ENCODE measurements around the gene TIPIN.
"Not testable (repeated sequence)": the region's sequence is repeated elsewhere in the genome, so short reads cannot be mapped to it uniquely, and the experiment has no call there.

Gene TIPIN

DNA sequence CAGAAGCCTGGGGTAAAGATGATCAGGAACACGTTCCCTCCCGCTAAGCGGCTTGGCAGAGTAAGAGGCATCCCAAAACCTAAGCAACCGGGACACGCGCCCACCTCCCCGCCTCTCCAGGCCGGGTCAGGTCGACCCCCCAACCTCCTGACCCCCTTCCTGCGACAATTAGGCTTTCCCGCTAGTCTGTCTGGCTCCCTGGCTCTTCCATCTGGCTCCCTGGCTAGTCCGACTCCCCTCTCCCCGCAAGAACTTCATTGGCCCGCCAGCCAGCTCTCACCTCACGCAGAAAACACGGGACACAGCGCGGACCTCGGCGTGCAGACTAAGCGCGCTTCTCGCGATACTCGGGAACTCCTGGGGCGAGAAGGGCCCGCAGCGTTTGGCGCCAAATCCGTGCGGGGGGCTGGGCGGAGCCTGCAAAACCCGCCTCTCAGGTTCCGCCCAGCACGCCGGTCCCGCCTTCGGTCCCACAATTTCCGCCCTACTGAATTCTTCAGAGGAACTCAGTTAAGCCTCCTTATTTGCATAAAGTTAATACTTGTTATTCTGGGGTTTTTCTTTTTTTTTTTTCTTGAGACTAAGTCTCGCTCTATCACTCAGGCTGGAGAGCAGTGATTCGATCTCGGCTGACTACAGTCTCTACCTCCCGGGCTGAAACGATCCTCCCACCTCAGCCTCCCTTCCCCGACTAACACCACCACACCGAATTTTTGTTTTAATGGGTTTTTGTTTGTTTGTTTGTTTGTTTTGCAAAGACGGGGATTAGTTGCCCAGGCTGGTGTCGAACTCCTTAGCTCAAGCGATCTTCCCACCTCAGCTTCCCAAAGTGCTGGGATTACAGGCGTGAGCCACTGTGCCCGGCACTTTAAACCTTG is at the start of gene TIPIN:
Gene TIPIN (minus strand): TSS at position 327 of the 878 bp plus-strand sequence. CDS start 3,738 bp downstream, outside the sequence.
- in situ Hi-C loops (cut with MboI; ENCODE audit: low sequenced_read_pairs) = loop anchor here (10.0 kb wide), 1 partner anchor 138 kb away; the partner anchor contains the start of gene SNAPC5

- in situ Hi-C loops (cut with MboI; ENCODE audit: low sequenced_read_pairs) = no loop called here
Observed at GRCh38 chr15:66405615-66406014, 49.1 kb upstream of the TIPIN start.

GRCh38 chr15:66405007-66405406 is 48.5 kb upstream of the TIPIN start:
- in situ Hi-C loops (cut with MboI; ENCODE audit: low sequenced_read_pairs) = no loop called here

DNA sequence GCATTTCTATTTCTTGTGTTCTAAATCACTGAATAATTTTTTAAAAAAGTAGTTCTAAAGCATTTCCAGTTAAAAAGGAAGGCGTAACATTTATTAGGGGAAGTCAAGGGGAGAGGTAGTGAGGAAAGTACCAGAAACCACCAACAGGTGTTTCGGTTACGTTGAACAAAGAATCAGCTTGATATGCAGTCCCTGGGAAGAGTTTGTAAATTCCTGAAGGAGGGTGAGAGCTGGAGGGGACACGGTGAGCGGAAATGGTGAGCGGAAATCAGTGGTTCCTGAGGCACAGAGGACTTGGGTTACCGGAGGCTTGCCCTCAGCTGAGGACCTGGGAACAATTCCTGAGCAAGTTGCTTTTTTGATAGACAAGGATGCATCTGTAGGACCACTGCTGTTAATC is 48.0 kb upstream of the TIPIN start:
- in situ Hi-C loops (cut with MboI; ENCODE audit: low sequenced_read_pairs) = no loop called here

GRCh38 chr15:66404122-66404521 is 47.6 kb upstream of the TIPIN start:
- in situ Hi-C loops (cut with MboI; ENCODE audit: low sequenced_read_pairs) = no loop called here

- in situ Hi-C loops (cut with MboI; ENCODE audit: low sequenced_read_pairs) = no loop called here
Observed at GRCh38 chr15:66403323-66403722, 46.8 kb upstream of the TIPIN start.

DNA sequence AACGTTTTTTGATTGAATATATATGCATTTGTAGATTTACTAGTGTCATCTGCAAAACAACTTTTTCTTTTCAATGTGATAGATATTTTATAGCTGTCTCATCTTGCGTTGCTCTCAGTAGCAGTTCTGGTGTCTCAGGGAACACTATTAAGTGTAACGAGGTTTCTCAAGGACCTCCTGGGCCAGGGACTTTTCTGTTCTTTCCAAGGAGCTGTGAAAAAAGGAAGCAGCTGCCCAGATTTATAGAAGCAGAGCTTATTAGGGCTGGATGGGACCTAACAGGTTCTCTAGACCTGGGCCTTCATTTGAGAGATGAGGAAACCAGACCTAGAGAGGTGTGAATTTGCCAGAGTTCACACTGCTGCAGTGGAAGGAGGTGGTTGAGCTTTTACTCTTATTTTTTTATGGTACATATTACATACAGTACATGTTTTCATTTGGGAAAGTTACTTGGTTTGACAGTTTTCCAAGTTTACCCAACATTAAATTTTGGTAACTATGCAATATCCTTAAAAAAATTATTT is 46.3 kb upstream of the TIPIN start:
- in situ Hi-C loops (cut with MboI; ENCODE audit: low sequenced_read_pairs) = no loop called here

- in situ Hi-C loops (cut with MboI; ENCODE audit: low sequenced_read_pairs) = no loop called here
Observed at GRCh38 chr15:66401130-66402021, 44.9 kb upstream of the TIPIN start.

DNA sequence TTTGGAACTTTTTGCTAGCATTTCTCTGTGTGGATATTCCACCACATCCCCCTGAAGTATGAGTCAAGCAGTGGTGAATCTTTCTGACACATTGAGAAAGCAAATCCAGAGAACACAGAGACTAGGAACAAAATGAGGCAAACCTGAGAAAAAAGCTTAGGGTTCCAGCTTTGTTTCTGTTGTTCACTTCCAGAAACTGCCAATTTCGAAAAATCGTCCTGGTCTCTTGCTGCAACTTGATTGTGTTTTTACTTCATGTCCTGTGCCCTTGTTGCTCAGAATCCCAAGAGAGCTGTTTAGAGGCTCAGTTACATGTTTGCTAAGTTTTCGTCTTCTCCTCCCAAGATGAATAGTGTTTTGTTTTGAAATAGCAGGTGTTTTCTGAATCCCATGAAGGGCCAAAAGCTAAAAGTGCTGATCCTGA is 43.9 kb upstream of the TIPIN start:
- in situ Hi-C loops (cut with MboI; ENCODE audit: low sequenced_read_pairs) = no loop called here

DNA sequence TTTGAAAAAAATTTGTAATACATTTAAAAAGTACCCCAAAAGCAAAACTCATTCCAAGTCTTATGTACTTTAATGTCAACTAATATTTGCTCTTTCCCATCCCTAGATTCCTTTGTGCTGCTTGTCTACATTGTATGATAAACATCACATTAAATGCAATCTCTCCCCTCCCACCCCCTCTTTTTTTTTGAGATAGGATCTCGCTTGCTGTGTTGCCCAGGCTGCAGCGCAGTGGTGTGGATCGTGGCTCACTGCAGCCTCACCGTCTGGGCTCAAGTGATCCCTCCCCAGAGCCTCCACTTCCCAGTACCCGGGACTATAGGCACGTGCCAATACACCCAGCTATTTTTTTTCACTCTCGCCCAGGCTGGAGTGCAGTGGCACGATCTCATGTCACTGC is 42.8 kb upstream of the TIPIN start:
- in situ Hi-C loops (cut with MboI; ENCODE audit: low sequenced_read_pairs) = no loop called here

GRCh38 chr15:66394915-66395314 is 38.4 kb upstream of the TIPIN start:
- in situ Hi-C loops (cut with MboI; ENCODE audit: low sequenced_read_pairs) = no loop called here

DNA sequence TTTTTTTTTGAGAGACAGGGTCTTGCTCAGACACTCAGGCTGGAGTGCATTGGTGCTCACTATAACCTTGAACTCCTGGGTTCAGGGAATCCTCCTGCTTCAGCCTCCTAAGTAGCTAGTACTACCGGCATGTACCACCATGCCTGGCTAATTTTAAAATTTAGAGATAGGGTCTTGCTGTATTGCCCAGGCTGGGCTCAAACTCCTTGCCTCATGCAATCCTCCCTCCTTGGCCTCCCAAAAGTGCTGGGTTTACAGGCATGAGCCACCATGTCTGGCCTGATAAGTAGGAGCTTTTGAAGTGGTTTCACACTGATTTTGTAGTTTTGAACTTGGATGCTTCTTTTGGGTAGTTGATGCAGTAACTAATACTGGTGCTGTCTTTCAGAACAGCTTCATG is 38.0 kb upstream of the TIPIN start:
- in situ Hi-C loops (cut with MboI; ENCODE audit: low sequenced_read_pairs) = no loop called here

GRCh38 chr15:66393037-66393436 is 36.6 kb upstream of the TIPIN start:
- in situ Hi-C loops (cut with MboI; ENCODE audit: low sequenced_read_pairs) = not testable (repeated sequence)

DNA sequence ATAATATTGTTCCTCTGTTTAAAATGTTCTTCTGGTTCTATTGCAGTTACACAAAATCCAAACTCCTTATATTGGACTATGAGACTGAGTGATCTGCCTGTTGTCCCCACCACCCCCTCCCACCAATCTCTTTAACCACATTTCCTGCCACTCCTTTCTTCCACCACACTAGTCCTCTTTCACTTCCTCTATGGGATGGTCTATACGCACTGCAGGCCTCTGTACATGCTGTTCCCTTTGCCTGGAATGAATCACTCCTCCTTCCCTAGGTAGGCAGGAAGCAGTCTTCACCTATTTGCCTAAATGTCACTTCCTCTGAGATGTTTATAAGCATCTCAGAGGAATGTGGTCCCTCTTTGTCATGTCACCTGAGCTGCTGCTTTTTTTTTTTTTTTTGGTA is 34.2 kb upstream of the TIPIN start:
- in situ Hi-C loops (cut with MboI; ENCODE audit: low sequenced_read_pairs) = no loop called here

GRCh38 chr15:66389859-66390381 is 33.4 kb upstream of the TIPIN start:
- in situ Hi-C loops (cut with MboI; ENCODE audit: low sequenced_read_pairs) = no loop called here

DNA sequence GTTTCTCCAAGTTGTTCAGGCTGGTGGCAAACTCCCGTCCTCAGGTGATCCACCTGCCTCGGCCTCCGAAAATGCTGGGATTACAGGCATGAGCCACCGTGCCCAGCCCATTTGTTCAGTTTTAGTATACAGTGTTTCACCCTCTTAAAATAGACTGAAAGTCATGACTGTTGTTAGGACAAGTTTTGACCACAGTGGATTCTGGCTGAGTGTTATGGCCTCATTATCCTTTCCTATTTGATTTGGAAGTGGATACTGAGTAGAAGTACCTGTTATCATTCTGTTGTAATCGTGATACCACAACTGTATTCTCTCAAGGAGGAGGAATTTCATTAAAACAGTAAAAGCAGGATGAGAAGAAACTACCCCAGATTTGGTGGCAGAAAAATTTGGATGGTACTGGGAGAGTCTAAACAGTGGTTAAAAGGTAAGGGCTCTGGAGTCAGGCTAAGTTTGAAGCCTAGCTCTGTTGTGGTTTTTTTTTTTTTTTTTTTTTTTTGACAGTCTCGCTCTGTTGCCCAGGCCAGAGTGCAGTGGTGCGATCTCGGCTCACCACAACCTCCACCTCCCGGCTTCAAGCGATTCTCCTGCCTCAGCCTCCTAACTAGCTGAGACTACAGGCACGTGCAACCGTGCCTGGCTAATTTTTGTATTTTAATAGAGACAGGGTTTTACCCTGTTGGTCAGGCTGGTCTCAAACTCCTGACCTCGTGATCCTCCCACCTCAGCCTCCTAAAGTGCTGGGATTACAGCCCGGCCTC is 32.8 kb upstream of the TIPIN start:
- in situ Hi-C loops (cut with MboI; ENCODE audit: low sequenced_read_pairs) = no loop called here

GRCh38 chr15:66388576-66388975 is 32.1 kb upstream of the TIPIN start:
- in situ Hi-C loops (cut with MboI; ENCODE audit: low sequenced_read_pairs) = no loop called here

DNA sequence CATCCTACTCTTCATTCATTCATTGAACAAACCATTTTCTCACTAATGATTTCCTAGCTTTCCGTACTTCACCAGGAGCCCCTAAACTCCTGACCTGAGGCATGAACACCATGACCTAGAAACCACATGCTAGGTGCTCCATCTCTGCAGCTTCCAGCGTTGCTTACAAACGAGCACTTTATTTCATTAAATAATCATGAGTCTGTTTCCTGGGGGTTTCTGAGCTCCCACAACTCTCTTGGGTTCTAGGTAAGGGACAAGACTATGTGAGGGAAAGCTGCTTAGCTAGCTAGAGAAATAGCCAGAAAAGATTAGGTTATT is 31.5 kb upstream of the TIPIN start:
- in situ Hi-C loops (cut with MboI; ENCODE audit: low sequenced_read_pairs) = no loop called here

- in situ Hi-C loops (cut with MboI; ENCODE audit: low sequenced_read_pairs) = no loop called here
Observed at GRCh38 chr15:66387163-66388042, 30.9 kb upstream of the TIPIN start.

All from HL-60/S4 (cell line).